Measurements from ENCODE around the gene PDIA3. TPM values are rescaled to one million over a fixed set of nuclear protein-coding genes. Genes with fewer than 3 reads are reported as not detected.

The PDIA3 gene
- total and polyA plus RNA-seq, 2 of the 13 experiments (the other 11 are each of a cell fraction or from before 2014, with no cell fraction given) = 238 to 433 TPM

GRCh38 chr15:43791993-43792760 lies 45.9 kb downstream of the PDIA3 start, which contains the start of gene SERF2 (continued):
- TF ChIP-seq ZNF7 (CRISPR knock-in tag; IDR thresholded peaks at IDR 0.05) = no peak
- no peak; the same call in 1 of the 2 replicates for TF ChIP-seq GATAD1 (CRISPR knock-in tag; IDR thresholded peaks at IDR 0.05)
- no peak for TF ChIP-seq ZNF564 (CRISPR knock-in tag; IDR thresholded peaks at IDR 0.05)
- no peak for TF ChIP-seq ZKSCAN1 (IDR thresholded peaks at IDR 0.05; ENCODE audit: low read length)
- 0 out of 2 replicates have a peak, but pooled peaks have one; percentile 60 for TF ChIP-seq RXRB (CRISPR knock-in tag; IDR thresholded peaks at IDR 0.05; ENCODE audit: borderline replicate concordance)
- TF ChIP-seq, protein P1, sequence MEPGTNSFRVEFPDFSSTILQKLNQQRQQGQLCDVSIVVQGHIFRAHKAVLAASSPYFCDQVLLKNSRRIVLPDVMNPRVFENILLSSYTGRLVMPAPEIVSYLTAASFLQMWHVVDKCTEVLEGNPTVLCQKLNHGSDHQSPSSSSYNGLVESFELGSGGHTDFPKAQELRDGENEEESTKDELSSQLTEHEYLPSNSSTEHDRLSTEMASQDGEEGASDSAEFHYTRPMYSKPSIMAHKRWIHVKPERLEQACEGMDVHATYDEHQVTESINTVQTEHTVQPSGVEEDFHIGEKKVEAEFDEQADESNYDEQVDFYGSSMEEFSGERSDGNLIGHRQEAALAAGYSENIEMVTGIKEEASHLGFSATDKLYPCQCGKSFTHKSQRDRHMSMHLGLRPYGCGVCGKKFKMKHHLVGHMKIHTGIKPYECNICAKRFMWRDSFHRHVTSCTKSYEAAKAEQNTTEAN (CRISPR knock-in tag; conservative IDR thresholded peaks at IDR 0.05) = no peak; the same call in 1 of the 2 replicates
- TF ChIP-seq, protein P2, sequence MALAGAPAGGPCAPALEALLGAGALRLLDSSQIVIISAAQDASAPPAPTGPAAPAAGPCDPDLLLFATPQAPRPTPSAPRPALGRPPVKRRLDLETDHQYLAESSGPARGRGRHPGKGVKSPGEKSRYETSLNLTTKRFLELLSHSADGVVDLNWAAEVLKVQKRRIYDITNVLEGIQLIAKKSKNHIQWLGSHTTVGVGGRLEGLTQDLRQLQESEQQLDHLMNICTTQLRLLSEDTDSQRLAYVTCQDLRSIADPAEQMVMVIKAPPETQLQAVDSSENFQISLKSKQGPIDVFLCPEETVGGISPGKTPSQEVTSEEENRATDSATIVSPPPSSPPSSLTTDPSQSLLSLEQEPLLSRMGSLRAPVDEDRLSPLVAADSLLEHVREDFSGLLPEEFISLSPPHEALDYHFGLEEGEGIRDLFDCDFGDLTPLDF (CRISPR knock-in tag; IDR thresholded peaks at IDR 0.05) = peak; percentile 49; the same call in 1 of the 2 replicates
- TF ChIP-seq ESRRA (CRISPR knock-in tag; IDR thresholded peaks at IDR 0.05; ENCODE audit: low read depth) = 0 out of 2 replicates have a peak, but pooled peaks have one; percentile 11
- no peak for TF ChIP-seq ZFP62 (CRISPR knock-in tag; IDR thresholded peaks at IDR 0.05)
- peak; percentile 79; the same call in 1 of the 2 replicates for TF ChIP-seq ZNF816 (CRISPR knock-in tag; IDR thresholded peaks at IDR 0.05; ENCODE audit: borderline replicate concordance)
- TF ChIP-seq MED13 (CRISPR knock-in tag; IDR thresholded peaks at IDR 0.05) = 0 out of 2 replicates have a peak, but pooled peaks have one; percentile 15
- peak; percentile 90; the same call in 1 of the 2 replicates for TF ChIP-seq ZSCAN25 (CRISPR knock-in tag; IDR thresholded peaks at IDR 0.05)
- no peak for TF ChIP-seq GFI1 (CRISPR knock-in tag; IDR thresholded peaks at IDR 0.05; ENCODE audit: borderline replicate concordance)
- TF ChIP-seq, protein P3, sequence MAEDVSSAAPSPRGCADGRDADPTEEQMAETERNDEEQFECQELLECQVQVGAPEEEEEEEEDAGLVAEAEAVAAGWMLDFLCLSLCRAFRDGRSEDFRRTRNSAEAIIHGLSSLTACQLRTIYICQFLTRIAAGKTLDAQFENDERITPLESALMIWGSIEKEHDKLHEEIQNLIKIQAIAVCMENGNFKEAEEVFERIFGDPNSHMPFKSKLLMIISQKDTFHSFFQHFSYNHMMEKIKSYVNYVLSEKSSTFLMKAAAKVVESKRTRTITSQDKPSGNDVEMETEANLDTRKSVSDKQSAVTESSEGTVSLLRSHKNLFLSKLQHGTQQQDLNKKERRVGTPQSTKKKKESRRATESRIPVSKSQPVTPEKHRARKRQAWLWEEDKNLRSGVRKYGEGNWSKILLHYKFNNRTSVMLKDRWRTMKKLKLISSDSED (CRISPR knock-in tag; IDR thresholded peaks at IDR 0.05) = no peak
- TF ChIP-seq MEF2D (CRISPR knock-in tag; IDR thresholded peaks at IDR 0.05) = 0 out of 2 replicates have a peak, but pooled peaks have one; percentile 32
- 0 out of 2 replicates have a peak, but pooled peaks have one; percentile 2 for TF ChIP-seq ZNF557 (CRISPR knock-in tag; IDR thresholded peaks at IDR 0.05)
- TF ChIP-seq ZNF773 (CRISPR knock-in tag; IDR thresholded peaks at IDR 0.05; ENCODE audit: borderline replicate concordance) = no peak
- TF ChIP-seq ZC3H13 (CRISPR knock-in tag; IDR thresholded peaks at IDR 0.05) = 0 out of 2 replicates have a peak, but pooled peaks have one; percentile 1
- no peak for TF ChIP-seq ZNF44 (CRISPR knock-in tag; IDR thresholded peaks at IDR 0.05)
- TF ChIP-seq ZNF414 (CRISPR knock-in tag; IDR thresholded peaks at IDR 0.05) = peak; percentile 1; the same call in 1 of the 2 replicates
- no peak for TF ChIP-seq NAIF1 (CRISPR knock-in tag; IDR thresholded peaks at IDR 0.05; ENCODE audit: borderline replicate concordance)
- TF ChIP-seq KDM5B (CRISPR knock-in tag; IDR thresholded peaks at IDR 0.05; ENCODE audit: borderline replicate concordance) = no peak
- TF ChIP-seq DMAP1 (CRISPR knock-in tag; IDR thresholded peaks at IDR 0.05) = peak; percentile 87
- TF ChIP-seq ZSCAN9 (CRISPR knock-in tag; IDR thresholded peaks at IDR 0.05; ENCODE audit: borderline replicate concordance) = no peak
- 0 out of 2 replicates have a peak, but pooled peaks have one; percentile 34 for TF ChIP-seq ZNF616 (CRISPR knock-in tag; IDR thresholded peaks at IDR 0.05; ENCODE audit: low read depth)
- TF ChIP-seq ZNF589 (CRISPR knock-in tag; conservative IDR thresholded peaks at IDR 0.05) = no peak
- TF ChIP-seq TGIF2 (CRISPR knock-in tag; IDR thresholded peaks at IDR 0.05) = 0 out of 2 replicates have a peak, but pooled peaks have one; percentile 6

Data from HepG2 (cell line).